HEK293T (cell line): ENCODE results near the gene RPSA.

Source experiments
- CTCF ChIA-PET: fragments of 350-600 bp; formaldehyde crosslinking; extraction: SDS; loops from one replicate; lab custom pipeline; 2021; ENCODE audit warnings: antibody characterized with exemption, inconsistent platforms; lab: Yijun Ruan, JAX
- POLR2A ChIA-PET: fragments of 350-600 bp; formaldehyde crosslinking; extraction: SDS; loops from one replicate; lab custom pipeline; 2020; ENCODE audit warnings: antibody characterized with exemption, inconsistent platforms; lab: Yijun Ruan, JAX
- DNase-seq: peaks from one replicate; pipeline ENCODE4 v3.0.0; 2012; ENCODE audit warnings: mixed read lengths; ENCODE audit errors: extremely low spot score
- ARNT ChIP-seq: fragments of 450-650 bp; IDR thresholded peaks from 2 replicates; pipeline ENCODE4 v1.6.1; 2017; ENCODE audit warnings: mild to moderate bottlenecking
- BHLHE40 ChIP-seq: fragments of 450-650 bp; IDR thresholded peaks from 2 replicates; pipeline ENCODE4 v1.6.1; 2016; ENCODE audit warnings: mild to moderate bottlenecking, moderate library complexity, borderline replicate concordance
- CTBP1 ChIP-seq: fragments of 450-650 bp; IDR thresholded peaks from 2 replicates; pipeline ENCODE4 v1.6.1; 2016; ENCODE audit warnings: borderline replicate concordance
- ELF4 ChIP-seq: fragments of 450-650 bp; IDR thresholded peaks from 2 replicates; pipeline ENCODE4 v1.6.1; 2017; ENCODE audit warnings: antibody characterized with exemption
- FOXA1 ChIP-seq: fragments of 450-650 bp; IDR thresholded peaks from 2 replicates; pipeline ENCODE4 v1.6.1; 2016; ENCODE audit warnings: mild to moderate bottlenecking
- FOXK2 ChIP-seq: fragments of 450-650 bp; IDR thresholded peaks from 2 replicates; pipeline ENCODE4 v1.6.1; 2016; ENCODE audit warnings: mild to moderate bottlenecking
- FOXM1 ChIP-seq: fragments of 450-650 bp; IDR thresholded peaks from 2 replicates; pipeline ENCODE4 v1.6.1; 2017; ENCODE audit warnings: mild to moderate bottlenecking, borderline replicate concordance
- HDGF ChIP-seq: fragments of 450-650 bp; IDR thresholded peaks from 2 replicates; pipeline ENCODE4 v1.6.1; 2017; ENCODE audit warnings: antibody characterized with exemption, borderline replicate concordance
- L3MBTL2 ChIP-seq: fragments of 450-650 bp; conservative IDR thresholded peaks from 2 replicates; pipeline ENCODE4 v1.6.1; 2016; ENCODE audit warnings: mild to moderate bottlenecking
- LEF1 ChIP-seq: fragments of 450-650 bp; IDR thresholded peaks from 2 replicates; pipeline ENCODE4 v1.6.1; 2017; ENCODE audit warnings: mild to moderate bottlenecking, borderline replicate concordance
- NFRKB ChIP-seq: fragments of 450-650 bp; IDR thresholded peaks from 2 replicates; pipeline ENCODE4 v1.6.1; 2016; ENCODE audit warnings: mild to moderate bottlenecking, moderate library complexity
- PKNOX1 ChIP-seq: fragments of 450-650 bp; IDR thresholded peaks from 2 replicates; pipeline ENCODE4 v1.6.1; 2016
- SP1 ChIP-seq: fragments of 450-650 bp; IDR thresholded peaks from 2 replicates; pipeline ENCODE4 v1.6.1; 2017
- SUZ12 ChIP-seq: fragments of 450-650 bp; IDR thresholded peaks from 2 replicates; pipeline ENCODE4 v1.6.1; 2016; ENCODE audit warnings: mild to moderate bottlenecking
- TARDBP ChIP-seq: fragments of 450-650 bp; IDR thresholded peaks from 2 replicates; pipeline ENCODE4 v1.6.1; 2016
- ZNF384 ChIP-seq: fragments of 450-650 bp; IDR thresholded peaks from 2 replicates; pipeline ENCODE4 v1.6.1; 2016

The RPSA gene

DNA sequence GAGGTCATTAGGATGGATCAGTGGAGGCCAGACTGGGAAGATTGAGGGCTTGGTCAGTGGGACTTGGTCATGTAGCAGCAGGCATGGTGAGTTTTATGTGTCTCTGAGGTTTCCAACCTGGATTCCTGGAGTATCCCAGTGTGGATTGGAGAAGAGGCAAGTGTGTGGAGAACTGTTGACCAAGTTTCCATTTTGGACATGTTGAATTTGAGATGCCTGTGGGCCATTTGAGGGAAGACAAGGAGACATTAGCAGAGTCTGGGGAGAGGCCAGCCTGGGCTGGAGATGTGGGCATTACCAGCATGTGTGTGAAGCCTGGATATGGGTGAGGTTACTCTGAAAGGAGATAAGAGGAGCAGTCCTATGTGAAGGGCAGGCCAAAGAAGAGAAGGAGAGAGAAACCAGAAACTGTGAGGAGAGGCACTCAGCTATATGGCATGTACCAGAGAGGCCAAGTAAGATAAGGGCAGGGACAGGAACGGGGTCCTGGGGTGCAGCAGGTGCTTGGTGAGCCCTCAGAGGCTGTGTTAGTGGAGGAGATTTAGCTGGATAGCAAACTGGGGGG is 19.0 kb upstream of the RPSA start:
- ChIA-PET CTCF (no interaction called here), POLR2A (interaction anchor here (1.9 kb wide), 1 partner anchor 20 kb away, joined by 5 read pairs; no protein-coding TSS in a partner anchor)
- no peak for TF ChIP-seq ELF4
- TF ChIP-seq FOXK2: no peak
- no peak for TF ChIP-seq L3MBTL2
- TF ChIP-seq HDGF: no peak
- TF ChIP-seq ARNT: no peak
- TF ChIP-seq NFRKB: no peak
- no peak for TF ChIP-seq SP1
- TF ChIP-seq FOXA1: no peak
- no peak for TF ChIP-seq FOXM1
- no peak for TF ChIP-seq ZNF384
- TF ChIP-seq BHLHE40: no peak
- TF ChIP-seq TARDBP: no peak
- TF ChIP-seq SUZ12: no peak
- TF ChIP-seq PKNOX1: no peak
- no peak for TF ChIP-seq CTBP1
- no peak for TF ChIP-seq LEF1
- DNase-seq: no peak

GRCh38 chr3:39388153-39388552 is 18.4 kb upstream of the RPSA start:
- POLR2A ChIA-PET: no interaction called here
- TF ChIP-seq SP1: no peak
- TF ChIP-seq FOXM1: no peak
- TF ChIP-seq ZNF384: no peak
- TF ChIP-seq L3MBTL2: no peak
- no peak for TF ChIP-seq CTBP1
- TF ChIP-seq FOXA1: no peak
- TF ChIP-seq SUZ12: no peak
- TF ChIP-seq LEF1: no peak
- TF ChIP-seq BHLHE40: no peak
- TF ChIP-seq NFRKB: no peak
- no peak for TF ChIP-seq ELF4
- no peak for TF ChIP-seq HDGF
- no peak for TF ChIP-seq PKNOX1
- no peak for TF ChIP-seq ARNT
- TF ChIP-seq FOXK2: no peak
- no peak for TF ChIP-seq TARDBP
- CTCF ChIA-PET: no interaction called here

DNA sequence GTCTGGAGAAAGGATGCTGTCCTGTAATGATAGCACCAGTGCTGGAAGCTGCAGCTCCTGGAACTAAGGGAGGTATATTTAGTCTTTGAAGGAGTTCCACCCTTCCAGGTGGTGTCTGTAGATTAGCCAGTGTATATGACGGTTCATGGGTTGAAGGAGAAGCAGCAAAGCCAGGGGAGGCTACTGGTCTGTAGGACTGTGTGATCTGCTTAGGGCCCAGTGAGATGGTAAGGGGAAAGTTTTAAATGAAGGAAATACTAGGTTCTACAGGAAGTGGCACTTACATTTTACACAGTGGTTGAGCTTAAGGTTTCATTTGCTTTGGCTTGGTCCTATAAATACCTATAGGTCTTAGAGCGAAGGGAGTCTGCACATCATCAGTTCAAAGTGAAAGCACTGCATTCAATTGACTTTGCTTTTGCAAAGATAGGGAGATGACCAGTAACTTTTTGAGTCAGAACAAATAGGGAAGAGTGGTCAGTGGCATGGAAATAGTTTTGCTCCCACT is 17.7 kb upstream of the RPSA start:
- POLR2A ChIA-PET: no interaction called here
- CTCF ChIA-PET: no interaction called here
- TF ChIP-seq HDGF (no peak), NFRKB (no peak), FOXA1 (no peak), LEF1 (no peak), SUZ12 (no peak), BHLHE40 (no peak), ELF4 (no peak), FOXM1 (no peak), ARNT (no peak), L3MBTL2 (no peak), CTBP1 (no peak), SP1 (no peak), FOXK2 (no peak)
- DNase-seq: no peak

More at GRCh38 chr3:39388153-39388552, 18.4 kb upstream of the RPSA start:
- DNase-seq: no peak

DNA sequence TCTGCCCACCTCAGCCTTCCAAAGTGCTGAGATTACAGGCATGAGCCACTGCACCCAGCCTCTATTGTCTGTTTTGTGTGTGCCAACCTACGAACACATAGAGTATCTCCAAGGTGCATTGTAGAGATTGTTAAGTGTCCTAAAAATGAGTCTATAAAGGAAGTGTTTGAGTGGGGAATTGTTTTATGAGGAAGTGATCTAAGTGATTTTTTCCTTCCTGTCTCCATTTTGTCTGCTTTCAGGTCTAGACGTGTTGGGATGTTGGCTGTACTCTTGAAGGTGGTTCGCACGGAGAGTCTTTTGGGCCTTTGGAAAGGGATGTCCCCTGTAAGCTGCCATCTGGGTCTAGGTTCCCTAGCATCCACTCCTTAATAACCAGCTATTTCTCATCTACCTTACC is 16.3 kb upstream of the RPSA start:
- ChIA-PET POLR2A (interaction anchor here (1.1 kb wide), 1 partner anchor 17 kb away, joined by 3 read pairs; the partner anchor contains the start of gene RPSA), CTCF (no interaction called here)
- DNase-seq: no peak
- TF ChIP-seq PKNOX1 (no peak), TARDBP (no peak), BHLHE40 (no peak), ARNT (no peak), FOXM1 (no peak)

DNA sequence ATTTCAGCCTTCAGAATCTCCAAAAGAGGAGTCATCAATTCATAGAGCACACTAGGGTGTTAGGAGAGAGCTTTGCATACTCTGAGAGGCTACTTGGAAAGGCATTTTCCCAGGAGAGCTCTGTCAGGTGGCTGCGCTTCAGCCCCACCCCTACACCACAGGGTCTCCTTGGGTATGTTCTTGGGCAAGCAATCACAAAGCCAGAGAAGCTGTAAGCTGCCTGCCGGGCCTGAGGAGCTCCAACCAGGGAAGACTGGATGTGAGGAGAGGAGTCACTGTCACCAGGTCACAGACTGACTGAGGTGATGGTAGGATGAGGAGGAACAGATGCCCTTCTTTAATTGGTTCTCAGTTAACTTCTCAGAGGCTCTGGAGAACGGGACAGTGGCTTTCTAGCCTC is 9.8 kb upstream of the RPSA start:
- DNase-seq: no peak
- ChIA-PET POLR2A (interaction anchor here (2.8 kb wide), 1 partner anchor 9 kb away, joined by 9 read pairs; the partner anchor contains the start of gene RPSA), CTCF (no interaction called here)
- TF ChIP-seq NFRKB (no peak), ELF4 (no peak), PKNOX1 (no peak), L3MBTL2 (no peak), BHLHE40 (no peak), CTBP1 (no peak), TARDBP (no peak), HDGF (no peak), FOXM1 (no peak), LEF1 (no peak), FOXK2 (no peak), FOXA1 (no peak), SUZ12 (no peak), SP1 (no peak), ZNF384 (no peak), ARNT (no peak)
